H9 (cell line): ENCODE measurements around the gene RFNG. TPM values are rescaled to one million over a fixed set of nuclear protein-coding genes. Genes with fewer than 3 reads are reported as not detected.

Source experiments
- DNase-seq: peaks from one replicate; pipeline ENCODE4 v3.0.0-alpha.2; 2017
- H2AFZ ChIP-seq: one replicate; pipeline ENCODE4 v1.6.1; 2013; ENCODE audit warnings: mild to moderate bottlenecking, low read length, control low read depth, moderate library complexity
- H2AK5ac ChIP-seq: 2 replicates; pipeline ENCODE4 v1.6.1; 2013; ENCODE audit warnings: low read length, control low read depth, mixed read lengths; ENCODE audit not compliant: insufficient read length
- H2BK120ac ChIP-seq: one replicate; pipeline ENCODE4 v1.6.1; 2013; ENCODE audit warnings: low read depth, mild to moderate bottlenecking, low read length, control low read depth, inconsistent platforms; ENCODE audit not compliant: poor library complexity, severe bottlenecking
- H2BK12ac ChIP-seq: 2 replicates; pipeline ENCODE4 v1.6.1; 2013; ENCODE audit warnings: low read length, control low read depth, mixed read lengths, low read depth; ENCODE audit not compliant: insufficient read length
- H2BK15ac ChIP-seq: 2 replicates; pipeline ENCODE4 v1.6.1; 2013; ENCODE audit warnings: low read depth, low read length, control low read depth
- H2BK20ac ChIP-seq: one replicate; pipeline ENCODE4 v1.6.1; 2013; ENCODE audit warnings: low read depth, mild to moderate bottlenecking, low read length, control low read depth, inconsistent platforms; ENCODE audit not compliant: poor library complexity, severe bottlenecking
- H2BK5ac ChIP-seq: 2 replicates; pipeline ENCODE4 v1.6.1; 2013; ENCODE audit warnings: low read length, control low read depth, mixed read lengths; ENCODE audit not compliant: insufficient read length
- H3K14ac ChIP-seq: 2 replicates; pipeline ENCODE4 v1.6.1; 2013; ENCODE audit warnings: low read length, control low read depth; ENCODE audit not compliant: insufficient read depth
- H3K18ac ChIP-seq: 2 replicates; pipeline ENCODE4 v1.6.1; 2013; ENCODE audit warnings: low read depth, mild to moderate bottlenecking, mixed read lengths, low read length, control low read depth; ENCODE audit not compliant: insufficient read length
- H3K23ac ChIP-seq: 2 replicates; pipeline ENCODE4 v1.6.1; 2013; ENCODE audit warnings: low read length, control low read depth, mixed read lengths, low read depth; ENCODE audit not compliant: insufficient read length
- H3K23me2 ChIP-seq: 2 replicates; pipeline ENCODE4 v1.6.1; 2013; ENCODE audit warnings: low read depth, mild to moderate bottlenecking, mixed read lengths, low read length, control low read depth; ENCODE audit not compliant: insufficient read length, poor library complexity, severe bottlenecking
- H3K27ac ChIP-seq: 2 replicates; pipeline ENCODE4 v1.5.1; 2013; ENCODE audit warnings: low read length, control low read depth, mixed read lengths, low read depth; ENCODE audit not compliant: insufficient read length
- H3K27me3 ChIP-seq: 2 replicates; pipeline ENCODE4 v1.6.1; 2013; ENCODE audit warnings: low read length, control low read depth, inconsistent platforms; ENCODE audit not compliant: insufficient read depth
- H3K4ac ChIP-seq: 2 replicates; pipeline ENCODE4 v1.6.1; 2013; ENCODE audit warnings: low read depth, mild to moderate bottlenecking, control low read depth, inconsistent platforms, low read length, moderate library complexity
- H3K4me1 ChIP-seq: 2 replicates; pipeline ENCODE4 v1.6.1; 2013; ENCODE audit warnings: low read length, control low read depth, inconsistent platforms; ENCODE audit not compliant: insufficient read depth
- H3K4me2 ChIP-seq: 2 replicates; pipeline ENCODE4 v1.6.1; 2013; ENCODE audit warnings: low read length, control low read depth, mixed read lengths; ENCODE audit not compliant: insufficient read length, insufficient read depth
- H3K56ac ChIP-seq: 2 replicates; pipeline ENCODE4 v1.6.1; 2013; ENCODE audit warnings: low read depth, mild to moderate bottlenecking, mixed read lengths, low read length, control low read depth; ENCODE audit not compliant: insufficient read length
- H3K79me1 ChIP-seq: 2 replicates; pipeline ENCODE4 v1.6.1; 2013; ENCODE audit warnings: low read depth, mild to moderate bottlenecking, moderate library complexity, low read length, control low read depth, inconsistent platforms; ENCODE audit not compliant: insufficient read depth, poor library complexity, severe bottlenecking
- H3K79me2 ChIP-seq: 2 replicates; pipeline ENCODE4 v1.6.1; 2013; ENCODE audit warnings: low read length, control low read depth, inconsistent platforms; ENCODE audit not compliant: insufficient read depth
- H3K9ac ChIP-seq: 2 replicates; pipeline ENCODE4 v1.6.1; 2013; ENCODE audit warnings: low read length, control low read depth, mixed read lengths; ENCODE audit not compliant: insufficient read length; ENCODE audit errors: extremely low read depth
- H3K9me3 ChIP-seq: one replicate; pipeline ENCODE4 v1.6.1; 2013; ENCODE audit warnings: low read depth, low read length, inconsistent platforms; ENCODE audit not compliant: control insufficient read depth
- H3T11ph ChIP-seq: one replicate; pipeline ENCODE4 v1.6.1; 2013; ENCODE audit warnings: mild to moderate bottlenecking, low read length, control low read depth, inconsistent platforms
- H4K20me1 ChIP-seq: one replicate; pipeline ENCODE4 v1.6.1; 2013; ENCODE audit not compliant: control insufficient read depth, insufficient read length, insufficient read depth
- H4K5ac ChIP-seq: 2 replicates; pipeline ENCODE4 v1.6.1; 2013; ENCODE audit warnings: low read depth, mild to moderate bottlenecking, mixed read lengths, low read length, control low read depth; ENCODE audit not compliant: insufficient read length
- H4K8ac ChIP-seq: replicated peaks from 2 replicates; pipeline ENCODE4 v1.6.1; 2013; ENCODE audit warnings: low read length, control low read depth, mixed read lengths, low read depth; ENCODE audit not compliant: insufficient read length
- H4K91ac ChIP-seq: 2 replicates; pipeline ENCODE4 v1.6.1; 2013; ENCODE audit warnings: low read depth, mild to moderate bottlenecking, moderate library complexity, mixed read lengths, low read length, control low read depth; ENCODE audit not compliant: insufficient read length
- H3K27ac Mint-ChIP-seq, 3 experiments: 2 replicates in 2 of 3; 3 replicates in 1 of 3; pipeline ENCODE4 v1.8.0; 2020 to 2021; ENCODE audit warnings: mixed read lengths in 3 of 3, mild to moderate bottlenecking in 1 of 3, moderate library complexity in 1 of 3
- H3K27me3 Mint-ChIP-seq: 2 replicates; pipeline ENCODE4 v1.8.0; 2021; ENCODE audit warnings: low read depth, mild to moderate bottlenecking, moderate library complexity, mixed read lengths
- H3K36me3 Mint-ChIP-seq, 3 experiments: 2 replicates in 2 of 3; 3 replicates in 1 of 3; pipeline ENCODE4 v1.8.0; 2020 to 2021; ENCODE audit warnings: low read depth in 3 of 3, mixed read lengths in 3 of 3; ENCODE audit not compliant: insufficient read depth in 1 of 3
- H3K4me1 Mint-ChIP-seq, 2 experiments: 2 replicates each; pipeline ENCODE4 v1.8.0; 2020; ENCODE audit warnings: mixed read lengths in 2 of 2
- H3K4me3 Mint-ChIP-seq, 2 experiments: 2 replicates in 1 of 2; 3 replicates in 1 of 2; pipeline ENCODE4 v1.8.0; 2020 to 2021; ENCODE audit warnings: mild to moderate bottlenecking in 2 of 2, mixed read lengths in 2 of 2, moderate library complexity in 1 of 2
- H3K9me3 Mint-ChIP-seq, 2 experiments: 2 replicates in 1 of 2; 3 replicates in 1 of 2; pipeline ENCODE4 v1.8.0; 2020; ENCODE audit warnings: mild to moderate bottlenecking in 2 of 2, mixed read lengths in 2 of 2, moderate library complexity in 1 of 2
- WGBS: extraction: QIAGEN DNeasy Blood & Tissue Kit; methylation state at CpG from one replicate; pipeline ENCODE4 v1.1.7; 2013; ENCODE audit warnings: missing lambda C conversion rate, low lambda C conversion rate, mixed read lengths; ENCODE audit not compliant: insufficient read length; ENCODE audit errors: extremely low coverage; 5-methylcytosine and 5-hydroxymethylcytosine counted together
- total RNA-seq: library from RNA; stranded (reverse); gene quantifications from 2 replicates; pipeline ENCODE4 v1.2.1, GENCODE V29; 2021
- TF ChIP-seq, protein P1 (sequence below): fragments of 200-600 bp; sonication (generic); conservative IDR thresholded peaks from 3 replicates; pipeline ENCODE4 v1.8.0; 2021; ENCODE audit warnings: antibody characterized with exemption, mild to moderate bottlenecking

RFNG gene
- total RNA-seq, 1 experiment from 2014 or later, result 34.0 TPM

GRCh38 chr17:82007228-82007494, 44.5 kb downstream of the RFNG start:
- no peak overlapping the region for H3K4me2 ChIP-seq

More at GRCh38 chr17:82007228-82007494, 44.5 kb downstream of the RFNG start:
- H4K91ac ChIP-seq, result no peak overlapping the region
- H2AK5ac ChIP-seq, result no peak overlapping the region
- no peaks in the 10 kb centered on the region for H3K79me1 ChIP-seq
- H4K8ac ChIP-seq, result no peak overlapping the region
- no peak overlapping the region for H3K18ac ChIP-seq
- H3K23ac ChIP-seq, result no peak overlapping the region
- no peak overlapping the region for H3K27ac Mint-ChIP-seq
- no peaks in the 10 kb centered on the region for H3K9me3 Mint-ChIP-seq
- no peaks in the 10 kb centered on the region for H3K36me3 Mint-ChIP-seq
- H3K14ac ChIP-seq, result no peak overlapping the region
- DNase-seq, result no peak
- no peak overlapping the region for H3T11ph ChIP-seq
- TF ChIP-seq, protein P1, sequence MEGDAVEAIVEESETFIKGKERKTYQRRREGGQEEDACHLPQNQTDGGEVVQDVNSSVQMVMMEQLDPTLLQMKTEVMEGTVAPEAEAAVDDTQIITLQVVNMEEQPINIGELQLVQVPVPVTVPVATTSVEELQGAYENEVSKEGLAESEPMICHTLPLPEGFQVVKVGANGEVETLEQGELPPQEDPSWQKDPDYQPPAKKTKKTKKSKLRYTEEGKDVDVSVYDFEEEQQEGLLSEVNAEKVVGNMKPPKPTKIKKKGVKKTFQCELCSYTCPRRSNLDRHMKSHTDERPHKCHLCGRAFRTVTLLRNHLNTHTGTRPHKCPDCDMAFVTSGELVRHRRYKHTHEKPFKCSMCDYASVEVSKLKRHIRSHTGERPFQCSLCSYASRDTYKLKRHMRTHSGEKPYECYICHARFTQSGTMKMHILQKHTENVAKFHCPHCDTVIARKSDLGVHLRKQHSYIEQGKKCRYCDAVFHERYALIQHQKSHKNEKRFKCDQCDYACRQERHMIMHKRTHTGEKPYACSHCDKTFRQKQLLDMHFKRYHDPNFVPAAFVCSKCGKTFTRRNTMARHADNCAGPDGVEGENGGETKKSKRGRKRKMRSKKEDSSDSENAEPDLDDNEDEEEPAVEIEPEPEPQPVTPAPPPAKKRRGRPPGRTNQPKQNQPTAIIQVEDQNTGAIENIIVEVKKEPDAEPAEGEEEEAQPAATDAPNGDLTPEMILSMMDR, result no peak
- H3K27ac ChIP-seq, result no peak overlapping the region
- H3K79me2 ChIP-seq, result no peaks in the 10 kb centered on the region
- H2BK15ac ChIP-seq, result no peak overlapping the region
- H2BK20ac ChIP-seq, result no peak overlapping the region
- H3K4ac ChIP-seq, result no peak overlapping the region
- H3K27me3 Mint-ChIP-seq, result no peaks in the 10 kb centered on the region; the same call in 1 of the 2 replicates
- H4K20me1 ChIP-seq, result no peaks in the 10 kb centered on the region
- no peak overlapping the region for H4K5ac ChIP-seq
- no peak overlapping the region for H2BK12ac ChIP-seq
- H3K4me3 Mint-ChIP-seq, result no peak overlapping the region
- H3K4me1 ChIP-seq, result no peaks in the 10 kb centered on the region
- H3K56ac ChIP-seq, result no peak overlapping the region
- no peak overlapping the region for H2BK120ac ChIP-seq
- no peaks in the 10 kb centered on the region for H3K23me2 ChIP-seq
- H3K27me3 ChIP-seq, result no peaks in the 10 kb centered on the region
- no peak overlapping the region for H2AFZ ChIP-seq
- no peaks in the 10 kb centered on the region for H3K4me1 Mint-ChIP-seq
- WGBS, result no CpG with 5 or more reads among the region's 6 CpGs
- no peak overlapping the region for H2BK5ac ChIP-seq
- no peak overlapping the region for H3K9ac ChIP-seq
- no peaks in the 10 kb centered on the region for H3K9me3 ChIP-seq
